Measurements from ENCODE around the gene ORAI1.
"Not testable (repeated sequence)": the region's sequence is repeated elsewhere in the genome, so short reads cannot be mapped to it uniquely, and the experiment has no call there.

ORAI1 gene

GRCh38 chr12:121611306-121611705 lies 15.0 kb upstream of the ORAI1 start:
- Histone ChIP-seq H3K4me3 (ENCODE audit: low read length) (no peak overlapping the region), H3K4me1 (ENCODE audit: control insufficient read depth, low read depth, low read length) (no peaks in the 10 kb centered on the region), H3K36me3 (ENCODE audit: control insufficient read depth, low read depth, low read length) (no peaks in the 10 kb centered on the region), H3K27me3 (ENCODE audit: control insufficient read depth, insufficient read depth, low read length) (no peaks in the 10 kb centered on the region), H3K9me3 (ENCODE audit: control insufficient read depth, low read depth, low read length) (no peaks in the 10 kb centered on the region), H3K9ac (ENCODE audit: low read length) (no peak overlapping the region), H3K27ac (ENCODE audit: low read length) (no peak overlapping the region)

- Histone ChIP-seq H3K9ac (ENCODE audit: low read length) (no peak overlapping the region), H3K27ac (ENCODE audit: low read length) (no peak overlapping the region), H3K27me3 (ENCODE audit: control insufficient read depth, insufficient read depth, low read length) (no peaks in the 10 kb centered on the region), H3K9me3 (ENCODE audit: control insufficient read depth, low read depth, low read length) (no peaks in the 10 kb centered on the region), H3K4me1 (ENCODE audit: control insufficient read depth, low read depth, low read length) (no peaks in the 10 kb centered on the region), H3K36me3 (ENCODE audit: control insufficient read depth, low read depth, low read length) (no peaks in the 10 kb centered on the region), H3K4me3 (ENCODE audit: low read length) (no peak overlapping the region)
These were observed 12.9 kb upstream of the ORAI1 start for GRCh38 chr12:121613462-121613861.

- no peaks in the 10 kb centered on the region for H3K36me3 ChIP-seq (ENCODE audit: control insufficient read depth, low read depth, low read length)
- H3K4me3 ChIP-seq (ENCODE audit: low read length) = no peak overlapping the region
- H3K27ac ChIP-seq (ENCODE audit: low read length) = no peak overlapping the region
- H3K9ac ChIP-seq (ENCODE audit: low read length) = no peak overlapping the region
- H3K9me3 ChIP-seq (ENCODE audit: control insufficient read depth, low read depth, low read length) = no peaks in the 10 kb centered on the region
- no peaks in the 10 kb centered on the region for H3K27me3 ChIP-seq (ENCODE audit: control insufficient read depth, insufficient read depth, low read length)
- H3K4me1 ChIP-seq (ENCODE audit: control insufficient read depth, low read depth, low read length) = peaks cover 4% of the 10 kb centered on the region
These were observed 11.4 kb upstream of the ORAI1 start for GRCh38 chr12:121614872-121615467.

GRCh38 chr12:121618659-121619233 lies 7.6 kb upstream of the ORAI1 start:
- H3K9me3 ChIP-seq (ENCODE audit: control insufficient read depth, low read depth, low read length) = no peaks in the 10 kb centered on the region
- H3K27me3 ChIP-seq (ENCODE audit: control insufficient read depth, insufficient read depth, low read length) = no peaks in the 10 kb centered on the region
- H3K27ac ChIP-seq (ENCODE audit: low read length) = no peak overlapping the region
- H3K4me1 ChIP-seq (ENCODE audit: control insufficient read depth, low read depth, low read length) = peaks cover 11% of the 10 kb centered on the region
- H3K4me3 ChIP-seq (ENCODE audit: low read length) = no peak overlapping the region
- H3K9ac ChIP-seq (ENCODE audit: low read length) = no peak overlapping the region
- no peaks in the 10 kb centered on the region for H3K36me3 ChIP-seq (ENCODE audit: control insufficient read depth, low read depth, low read length)

GRCh38 chr12:121620333-121620891 lies 5.9 kb upstream of the ORAI1 start:
- Histone ChIP-seq H3K9ac (ENCODE audit: low read length) (no peak overlapping the region), H3K27me3 (ENCODE audit: control insufficient read depth, insufficient read depth, low read length) (no peaks in the 10 kb centered on the region), H3K4me1 (ENCODE audit: control insufficient read depth, low read depth, low read length) (peaks cover 15% of the 10 kb centered on the region), H3K27ac (ENCODE audit: low read length) (peak overlapping the region; percentile 47), H3K9me3 (ENCODE audit: control insufficient read depth, low read depth, low read length) (no peaks in the 10 kb centered on the region), H3K4me3 (ENCODE audit: low read length) (no peak overlapping the region), H3K36me3 (ENCODE audit: control insufficient read depth, low read depth, low read length) (no peaks in the 10 kb centered on the region)

GRCh38 chr12:121626853-121627640 lies 717 bp downstream of the ORAI1 start:
- Histone ChIP-seq H3K36me3 (ENCODE audit: control insufficient read depth, low read depth, low read length) (peaks cover 6% of the 10 kb centered on the region), H3K27me3 (ENCODE audit: control insufficient read depth, insufficient read depth, low read length) (no peaks in the 10 kb centered on the region), H3K4me1 (ENCODE audit: control insufficient read depth, low read depth, low read length) (peaks cover 26% of the 10 kb centered on the region), H3K27ac (ENCODE audit: low read length) (peak overlapping the region; percentile 24), H3K9me3 (ENCODE audit: control insufficient read depth, low read depth, low read length) (no peaks in the 10 kb centered on the region), H3K9ac (ENCODE audit: low read length) (peak overlapping the region; percentile 70), H3K4me3 (ENCODE audit: low read length) (peak overlapping the region; percentile 76)

- peaks cover 6% of the 10 kb centered on the region for H3K36me3 ChIP-seq (ENCODE audit: control insufficient read depth, low read depth, low read length)
- no peak overlapping the region for H3K27ac ChIP-seq (ENCODE audit: low read length)
- H3K9ac ChIP-seq (ENCODE audit: low read length) = peak overlapping the region; percentile 70
- no peaks in the 10 kb centered on the region for H3K9me3 ChIP-seq (ENCODE audit: control insufficient read depth, low read depth, low read length)
- peaks cover 36% of the 10 kb centered on the region for H3K4me1 ChIP-seq (ENCODE audit: control insufficient read depth, low read depth, low read length)
- peak overlapping the region; percentile 76 for H3K4me3 ChIP-seq (ENCODE audit: low read length)
- H3K27me3 ChIP-seq (ENCODE audit: control insufficient read depth, insufficient read depth, low read length) = no peaks in the 10 kb centered on the region
These were observed 1.7 kb downstream of the ORAI1 start for GRCh38 chr12:121628037-121628436.

GRCh38 chr12:121628536-121628935 lies 2.2 kb downstream of the ORAI1 start:
- Histone ChIP-seq H3K9me3 (ENCODE audit: control insufficient read depth, low read depth, low read length) (no peaks in the 10 kb centered on the region), H3K4me1 (ENCODE audit: control insufficient read depth, low read depth, low read length) (peaks cover 38% of the 10 kb centered on the region), H3K4me3 (ENCODE audit: low read length) (peak overlapping the region; percentile 76), H3K36me3 (ENCODE audit: control insufficient read depth, low read depth, low read length) (peaks cover 6% of the 10 kb centered on the region), H3K9ac (ENCODE audit: low read length) (peak overlapping the region; percentile 70), H3K27ac (ENCODE audit: low read length) (no peak overlapping the region), H3K27me3 (ENCODE audit: control insufficient read depth, insufficient read depth, low read length) (no peaks in the 10 kb centered on the region)

- H3K9ac ChIP-seq (ENCODE audit: low read length) = no peak overlapping the region
- H3K9me3 ChIP-seq (ENCODE audit: control insufficient read depth, low read depth, low read length) = no peaks in the 10 kb centered on the region
- no peaks in the 10 kb centered on the region for H3K27me3 ChIP-seq (ENCODE audit: control insufficient read depth, insufficient read depth, low read length)
- peaks cover 35% of the 10 kb centered on the region for H3K4me1 ChIP-seq (ENCODE audit: control insufficient read depth, low read depth, low read length)
- no peak overlapping the region for H3K4me3 ChIP-seq (ENCODE audit: low read length)
- no peak overlapping the region for H3K27ac ChIP-seq (ENCODE audit: low read length)
- peaks cover 6% of the 10 kb centered on the region for H3K36me3 ChIP-seq (ENCODE audit: control insufficient read depth, low read depth, low read length)
These were observed 4.5 kb downstream of the ORAI1 start for GRCh38 chr12:121630791-121631355.

- Histone ChIP-seq H3K36me3 (ENCODE audit: control insufficient read depth, low read depth, low read length) (peaks cover 6% of the 10 kb centered on the region), H3K9ac (ENCODE audit: low read length) (no peak overlapping the region), H3K27ac (ENCODE audit: low read length) (peak overlapping the region; percentile 2)
These were observed 6.0 kb downstream of the ORAI1 start for GRCh38 chr12:121632069-121632970.

GRCh38 chr12:121633833-121634196 lies 7.5 kb downstream of the ORAI1 start:
- H3K27ac ChIP-seq (ENCODE audit: low read length); H3K9ac ChIP-seq (ENCODE audit: low read length); H3K27me3 ChIP-seq (ENCODE audit: control insufficient read depth, insufficient read depth, low read length); H3K4me3 ChIP-seq (ENCODE audit: low read length); H3K36me3 ChIP-seq (ENCODE audit: control insufficient read depth, low read depth, low read length); H3K9me3 ChIP-seq (ENCODE audit: control insufficient read depth, low read depth, low read length): not testable (repeated sequence)
- H3K4me1 ChIP-seq (ENCODE audit: control insufficient read depth, low read depth, low read length) = peaks cover 24% of the 10 kb centered on the region

More at GRCh38 chr12:121632069-121632970, 6.0 kb downstream of the ORAI1 start:
- no peaks in the 10 kb centered on the region for H3K9me3 ChIP-seq (ENCODE audit: control insufficient read depth, low read depth, low read length)
- no peak overlapping the region for H3K4me3 ChIP-seq (ENCODE audit: low read length)
- H3K4me1 ChIP-seq (ENCODE audit: control insufficient read depth, low read depth, low read length) = peaks cover 35% of the 10 kb centered on the region
- no peaks in the 10 kb centered on the region for H3K27me3 ChIP-seq (ENCODE audit: control insufficient read depth, insufficient read depth, low read length)

All from iPS-18a (cell line).